ENCODE data around the gene PAQR5.

The PAQR5 gene

GRCh38 chr15:69320977-69321554, 22.4 kb downstream of the PAQR5 start:
- no peak overlapping the region for H3K27ac ChIP-seq (ENCODE audit: low read depth, low read length)
- no peak overlapping the region for H3K9ac ChIP-seq (ENCODE audit: low read length)
- no peak overlapping the region for H2AFZ ChIP-seq (ENCODE audit: low read depth, low read length, severe bottlenecking)

GRCh38 chr15:69323893-69324430, 25.2 kb downstream of the PAQR5 start:
- no peaks in the 10 kb centered on the region for H4K20me1 ChIP-seq (ENCODE audit: low read depth, low read length)
- H3K9ac ChIP-seq (ENCODE audit: low read length), result no peak overlapping the region
- no peaks in the 10 kb centered on the region for H3F3A ChIP-seq (ENCODE audit: insufficient read depth)
- H3K27me3 ChIP-seq (ENCODE audit: low read length), result no peaks in the 10 kb centered on the region
- H3K36me3 ChIP-seq (ENCODE audit: low read length), result no peaks in the 10 kb centered on the region
- no peaks in the 10 kb centered on the region for H3K9me2 ChIP-seq (replicated peaks; ENCODE audit: insufficient read depth, low read length)
- no peak overlapping the region for H3K4me3 ChIP-seq (ENCODE audit: insufficient read depth, low read length, poor library complexity, severe bottlenecking)
- no peaks in the 10 kb centered on the region for H3K79me2 ChIP-seq (ENCODE audit: insufficient read depth, low read length)
- TF ChIP-seq EZH2phosphoT487 (conservative IDR thresholded peaks at IDR 0.05; ENCODE audit: low read length) (no peak), CTCF (IDR thresholded peaks at IDR 0.05; ENCODE audit: insufficient read depth, low read length, poor library complexity, severe bottlenecking) (no peak)
- no peak overlapping the region for H3K27ac ChIP-seq (ENCODE audit: low read depth, low read length)
- no peak overlapping the region for H2AFZ ChIP-seq (ENCODE audit: low read depth, low read length, severe bottlenecking)
- no peaks in the 10 kb centered on the region for H3K9me3 ChIP-seq (ENCODE audit: insufficient read depth, low read length)
- no peak overlapping the region for H3K4me2 ChIP-seq (ENCODE audit: low read depth, low read length, poor library complexity, severe bottlenecking)

More at GRCh38 chr15:69320977-69321554, 22.4 kb downstream of the PAQR5 start:
- Histone ChIP-seq H3K4me3 (ENCODE audit: insufficient read depth, low read length, poor library complexity, severe bottlenecking) (no peak overlapping the region), H3K36me3 (ENCODE audit: low read length) (no peaks in the 10 kb centered on the region), H4K20me1 (ENCODE audit: low read depth, low read length) (no peaks in the 10 kb centered on the region), H3K4me2 (ENCODE audit: low read depth, low read length, poor library complexity, severe bottlenecking) (no peak overlapping the region), H3F3A (ENCODE audit: insufficient read depth) (no peaks in the 10 kb centered on the region), H3K9me3 (ENCODE audit: insufficient read depth, low read length) (no peaks in the 10 kb centered on the region), H3K79me2 (ENCODE audit: insufficient read depth, low read length) (no peaks in the 10 kb centered on the region), H3K9me2 (replicated peaks; ENCODE audit: insufficient read depth, low read length) (no peaks in the 10 kb centered on the region), H3K27me3 (ENCODE audit: low read length) (no peaks in the 10 kb centered on the region)
- no peak for TF ChIP-seq EZH2phosphoT487 (conservative IDR thresholded peaks at IDR 0.05; ENCODE audit: low read length)
- TF ChIP-seq CTCF (IDR thresholded peaks at IDR 0.05; ENCODE audit: insufficient read depth, low read length, poor library complexity, severe bottlenecking), result no peak

GRCh38 chr15:69324565-69324964, 25.9 kb downstream of the PAQR5 start:
- H2AFZ ChIP-seq (ENCODE audit: low read depth, low read length, severe bottlenecking), result no peak overlapping the region
- H3K36me3 ChIP-seq (ENCODE audit: low read length), result no peaks in the 10 kb centered on the region
- no peak overlapping the region for H3K4me3 ChIP-seq (ENCODE audit: insufficient read depth, low read length, poor library complexity, severe bottlenecking)
- H3K9me3 ChIP-seq (ENCODE audit: insufficient read depth, low read length), result no peaks in the 10 kb centered on the region
- no peaks in the 10 kb centered on the region for H3K9me2 ChIP-seq (replicated peaks; ENCODE audit: insufficient read depth, low read length)
- H3K27ac ChIP-seq (ENCODE audit: low read depth, low read length), result no peak overlapping the region
- H3K27me3 ChIP-seq (ENCODE audit: low read length), result no peaks in the 10 kb centered on the region
- H3K9ac ChIP-seq (ENCODE audit: low read length), result no peak overlapping the region
- TF ChIP-seq EZH2phosphoT487 (conservative IDR thresholded peaks at IDR 0.05; ENCODE audit: low read length), result no peak
- no peak for TF ChIP-seq CTCF (IDR thresholded peaks at IDR 0.05; ENCODE audit: insufficient read depth, low read length, poor library complexity, severe bottlenecking)
- no peak overlapping the region for H3K4me2 ChIP-seq (ENCODE audit: low read depth, low read length, poor library complexity, severe bottlenecking)
- no peaks in the 10 kb centered on the region for H3F3A ChIP-seq (ENCODE audit: insufficient read depth)
- no peaks in the 10 kb centered on the region for H4K20me1 ChIP-seq (ENCODE audit: low read depth, low read length)
- H3K79me2 ChIP-seq (ENCODE audit: insufficient read depth, low read length), result no peaks in the 10 kb centered on the region
